OCI-LY3 (cell line): ENCODE data around the gene DYNLT1.
A peak's percentile ranks its signal among the peaks of the same experiment; 100 is the strongest.

Experiments used
- H2AFZ ChIP-seq: fragments of 200-600, 300-600 bp; shearing (Covaris generic); 2 replicates; pipeline ENCODE4 v1.6.0; 2014; ENCODE audit warnings: antibody characterized with exemption, low read depth, low read length
- H3K27ac ChIP-seq: fragments of 200-600, 300-600 bp; sonication (generic); 2 replicates; pipeline ENCODE4 v1.5.1; 2014; ENCODE audit warnings: mild to moderate bottlenecking, low read length, moderate library complexity, mixed read lengths
- H3K27me3 ChIP-seq: fragments of 200-600, 300-600 bp; sonication (generic); 2 replicates; pipeline ENCODE4 v1.6.1; 2014; ENCODE audit warnings: low read depth, low read length, mixed read lengths
- H3K36me3 ChIP-seq: fragments of 200-600, 300-600 bp; sonication (generic); replicated peaks from 2 replicates; pipeline ENCODE3; 2014; ENCODE audit warnings: low read depth, low read length, mixed read lengths
- H3K4me1 ChIP-seq: fragments of 300-600, 200-600 bp; sonication (generic); 2 replicates; pipeline ENCODE4 v1.6.1; 2014; ENCODE audit warnings: low read length, mixed read lengths
- H3K4me2 ChIP-seq: fragments of 200-600, 300-600 bp; sonication (generic); 2 replicates; pipeline ENCODE4 v1.6.1; 2014; ENCODE audit warnings: low read length, mixed read lengths
- H3K4me3 ChIP-seq: fragments of 300-600, 200-600 bp; sonication (generic); 2 replicates; pipeline ENCODE4 v1.5.1; 2014; ENCODE audit warnings: antibody characterized with exemption, mild to moderate bottlenecking, low read length, moderate library complexity
- H3K79me2 ChIP-seq: fragments of 300-600, 200-600 bp; shearing (Covaris generic); 2 replicates; pipeline ENCODE4 v1.6.1; 2014; ENCODE audit warnings: mild to moderate bottlenecking, low read length, mixed read lengths
- H3K9ac ChIP-seq: fragments of 300-600, 200-600 bp; shearing (Covaris generic); 2 replicates; pipeline ENCODE4 v1.6.0; 2014; ENCODE audit warnings: mild to moderate bottlenecking, low read length, moderate library complexity
- H3K9me3 ChIP-seq: fragments of 200-600, 300-600 bp; shearing (Covaris generic); 2 replicates; pipeline ENCODE4 v1.6.1; 2014; ENCODE audit warnings: low read length, mixed read lengths; ENCODE audit not compliant: insufficient read depth
- H4K20me1 ChIP-seq: fragments of 200-600, 300-600 bp; sonication (generic); 2 replicates; pipeline ENCODE4 v1.6.1; 2016; ENCODE audit warnings: low read length, mixed read lengths; ENCODE audit not compliant: insufficient read depth
- EZH2phosphoT487 ChIP-seq: fragments of 200-600 bp; shearing (Covaris generic); IDR thresholded peaks from 2 replicates; pipeline ENCODE4 v1.6.1; 2018; ENCODE audit warnings: antibody characterized with exemption, mixed run types, low read depth
- TF ChIP-seq, protein P1 (sequence below): fragments of 200-600, 300-600 bp; sonication (generic); IDR thresholded peaks from 2 replicates; pipeline ENCODE4 v1.5.1; 2014; ENCODE audit warnings: antibody characterized with exemption, low read length, low read depth

Gene DYNLT1

DNA sequence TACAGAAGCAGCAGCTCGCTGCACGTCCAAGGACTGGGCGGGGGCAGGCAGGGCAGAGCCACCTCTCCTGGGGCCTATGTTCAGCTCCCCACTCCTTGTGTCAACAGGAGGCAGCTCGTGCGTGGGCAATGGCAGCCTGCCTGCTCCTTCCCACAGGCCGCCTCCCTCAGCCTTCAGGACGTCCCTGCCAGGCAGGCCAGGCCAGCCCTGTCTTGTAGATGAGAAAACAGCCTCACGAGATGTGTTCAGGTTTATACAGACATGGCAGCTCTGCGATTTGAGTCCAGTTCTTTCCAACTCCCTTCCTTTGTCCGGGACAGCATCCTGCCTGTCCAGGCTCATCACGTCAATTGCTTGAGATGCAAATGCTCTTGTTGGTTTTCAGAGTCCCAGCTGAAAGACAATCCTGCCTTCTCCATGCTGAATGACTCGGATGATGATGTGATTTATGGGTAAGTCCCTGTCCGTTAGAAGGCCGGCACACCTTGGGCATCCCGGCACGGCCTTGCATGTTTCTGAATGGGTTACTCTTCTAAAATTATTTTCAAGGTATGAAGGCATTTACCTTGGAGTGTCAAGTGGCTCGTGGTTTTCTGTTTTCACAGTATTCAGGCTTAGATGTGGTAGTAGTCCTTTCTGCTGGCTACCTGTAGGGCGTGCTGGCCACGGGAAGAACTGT, 13.5 kb downstream of the DYNLT1 start:
- Histone ChIP-seq H3K4me2 (no peak overlapping the region), H3K27me3 (no peaks in the 10 kb centered on the region), H3K4me3 (no peak overlapping the region), H4K20me1 (no peaks in the 10 kb centered on the region), H3K79me2 (no peaks in the 10 kb centered on the region), H3K36me3 (peaks cover 14% of the 10 kb centered on the region), H3K27ac (no peak overlapping the region), H3K9ac (no peak overlapping the region), H2AFZ (no peak overlapping the region), H3K9me3 (no peaks in the 10 kb centered on the region), H3K4me1 (no peaks in the 10 kb centered on the region)
- TF ChIP-seq, protein P1, sequence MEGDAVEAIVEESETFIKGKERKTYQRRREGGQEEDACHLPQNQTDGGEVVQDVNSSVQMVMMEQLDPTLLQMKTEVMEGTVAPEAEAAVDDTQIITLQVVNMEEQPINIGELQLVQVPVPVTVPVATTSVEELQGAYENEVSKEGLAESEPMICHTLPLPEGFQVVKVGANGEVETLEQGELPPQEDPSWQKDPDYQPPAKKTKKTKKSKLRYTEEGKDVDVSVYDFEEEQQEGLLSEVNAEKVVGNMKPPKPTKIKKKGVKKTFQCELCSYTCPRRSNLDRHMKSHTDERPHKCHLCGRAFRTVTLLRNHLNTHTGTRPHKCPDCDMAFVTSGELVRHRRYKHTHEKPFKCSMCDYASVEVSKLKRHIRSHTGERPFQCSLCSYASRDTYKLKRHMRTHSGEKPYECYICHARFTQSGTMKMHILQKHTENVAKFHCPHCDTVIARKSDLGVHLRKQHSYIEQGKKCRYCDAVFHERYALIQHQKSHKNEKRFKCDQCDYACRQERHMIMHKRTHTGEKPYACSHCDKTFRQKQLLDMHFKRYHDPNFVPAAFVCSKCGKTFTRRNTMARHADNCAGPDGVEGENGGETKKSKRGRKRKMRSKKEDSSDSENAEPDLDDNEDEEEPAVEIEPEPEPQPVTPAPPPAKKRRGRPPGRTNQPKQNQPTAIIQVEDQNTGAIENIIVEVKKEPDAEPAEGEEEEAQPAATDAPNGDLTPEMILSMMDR = no peak
- TF ChIP-seq EZH2phosphoT487 = no peak

DNA sequence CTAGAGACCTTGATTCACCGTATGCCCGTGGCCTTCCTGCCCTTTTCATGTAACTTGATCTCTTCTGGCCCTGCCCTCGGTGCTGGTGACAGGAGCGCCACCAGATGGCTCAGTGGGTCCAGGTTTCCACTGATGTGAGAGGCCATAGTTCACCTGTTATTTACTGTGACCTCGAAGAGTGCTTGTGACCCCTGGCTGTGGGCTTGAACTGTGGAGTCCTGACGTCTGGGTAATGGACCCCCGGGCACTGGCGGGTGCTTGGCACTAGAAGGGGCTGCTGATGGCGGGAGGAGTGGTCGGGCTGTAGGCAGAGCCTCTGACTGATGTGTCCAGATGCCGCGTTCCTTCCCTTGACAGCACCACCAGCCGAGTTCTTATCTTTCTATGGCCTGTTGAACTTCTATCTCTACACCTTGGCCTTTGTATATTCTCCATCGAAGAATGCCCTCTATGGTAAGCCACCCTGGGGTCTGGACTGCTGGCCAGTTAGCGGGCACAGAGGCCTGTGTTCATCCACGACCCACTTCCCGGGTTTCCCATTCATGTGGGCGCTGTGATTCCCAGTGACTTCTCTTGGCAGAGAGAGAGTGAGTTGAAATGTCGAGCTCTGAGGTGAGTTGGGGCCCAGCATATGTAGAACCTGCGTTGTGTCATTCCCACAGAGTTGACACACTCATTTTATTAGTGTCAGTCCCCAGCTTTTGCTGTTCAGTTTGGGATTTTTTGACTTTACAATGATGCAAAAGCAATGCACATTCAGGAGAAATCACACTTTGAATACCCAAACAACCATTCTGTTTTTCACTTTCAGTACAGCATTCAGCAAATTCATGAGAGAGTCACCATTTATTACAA, 14.9 kb downstream of the DYNLT1 start:
- no peak overlapping the region for H3K4me3 ChIP-seq

GRCh38 chr6:158628542-158628941, 16.0 kb downstream of the DYNLT1 start:
- H3K4me1 ChIP-seq = no peaks in the 10 kb centered on the region

More for the DNA sequence above, 14.9 kb downstream of the DYNLT1 start:
- peaks cover 10% of the 10 kb centered on the region for H3K36me3 ChIP-seq
- TF ChIP-seq EZH2phosphoT487 = no peak
- TF ChIP-seq, protein P1 = peak; percentile 42
- H4K20me1 ChIP-seq = no peaks in the 10 kb centered on the region
- no peak overlapping the region for H3K9ac ChIP-seq
- H3K27ac ChIP-seq = no peak overlapping the region
- H3K4me2 ChIP-seq = no peak overlapping the region
- H3K4me1 ChIP-seq = no peaks in the 10 kb centered on the region
- no peak overlapping the region for H2AFZ ChIP-seq
- H3K9me3 ChIP-seq = no peaks in the 10 kb centered on the region
- no peaks in the 10 kb centered on the region for H3K79me2 ChIP-seq
- H3K27me3 ChIP-seq = no peaks in the 10 kb centered on the region

GRCh38 chr6:158627940-158628211, 16.7 kb downstream of the DYNLT1 start:
- Histone ChIP-seq H2AFZ (no peak overlapping the region), H3K27me3 (no peaks in the 10 kb centered on the region), H3K9me3 (no peaks in the 10 kb centered on the region), H3K27ac (no peak overlapping the region), H3K4me3 (no peak overlapping the region), H3K4me2 (no peak overlapping the region), H3K9ac (no peak overlapping the region), H4K20me1 (no peaks in the 10 kb centered on the region), H3K79me2 (no peaks in the 10 kb centered on the region), H3K4me1 (no peaks in the 10 kb centered on the region), H3K36me3 (peaks cover 6% of the 10 kb centered on the region)
- TF ChIP-seq, protein P1 = no peak
- no peak for TF ChIP-seq EZH2phosphoT487

More at GRCh38 chr6:158628542-158628941, 16.0 kb downstream of the DYNLT1 start:
- Histone ChIP-seq H3K27ac (no peak overlapping the region), H3K4me2 (no peak overlapping the region), H4K20me1 (no peaks in the 10 kb centered on the region), H3K36me3 (peaks cover 6% of the 10 kb centered on the region), H3K4me3 (no peak overlapping the region), H3K9ac (no peak overlapping the region), H3K79me2 (no peaks in the 10 kb centered on the region), H2AFZ (no peak overlapping the region), H3K9me3 (no peaks in the 10 kb centered on the region), H3K27me3 (no peaks in the 10 kb centered on the region)
- TF ChIP-seq, protein P1 = no peak
